Ishikawa (cell line): Measurements from ENCODE around the gene TMEM272.

Experiments
- CEBPB ChIP-seq: IDR thresholded peaks from 2 replicates; pipeline ENCODE4 v1.6.1; 2012
- CREB1 ChIP-seq: IDR thresholded peaks from 2 replicates; pipeline ENCODE4 v1.6.1; 2012; ENCODE audit warnings: low read depth
- EGR1 ChIP-seq: IDR thresholded peaks from 2 replicates; pipeline ENCODE4 v1.6.1; 2012
- EP300 ChIP-seq: IDR thresholded peaks from 2 replicates; pipeline ENCODE4 v1.6.1; 2012; ENCODE audit warnings: borderline replicate concordance
- FOXM1 ChIP-seq: IDR thresholded peaks from 2 replicates; pipeline ENCODE4 v1.6.1; 2012; ENCODE audit warnings: low read depth, borderline replicate concordance
- NFIC ChIP-seq: IDR thresholded peaks from 2 replicates; pipeline ENCODE4 v1.6.1; 2012
- RAD21 ChIP-seq: IDR thresholded peaks from 2 replicates; pipeline ENCODE4 v1.6.1; 2012; ENCODE audit warnings: low read depth
- TAF1 ChIP-seq: IDR thresholded peaks from 2 replicates; pipeline ENCODE4 v1.6.1; 2012; ENCODE audit warnings: low read depth, mild to moderate bottlenecking
- TCF12 ChIP-seq: IDR thresholded peaks from 2 replicates; pipeline ENCODE4 v1.6.1; 2012; ENCODE audit warnings: low read depth
- TEAD4 ChIP-seq: IDR thresholded peaks from 2 replicates; pipeline ENCODE4 v1.6.1; 2012
- YY1 ChIP-seq: IDR thresholded peaks from 2 replicates; pipeline ENCODE4 v1.6.1; 2012; ENCODE audit warnings: low read depth
- ZBTB7A ChIP-seq: IDR thresholded peaks from 2 replicates; pipeline ENCODE4 v1.6.1; 2012; ENCODE audit warnings: low read depth
- TF ChIP-seq, protein P1 (sequence below): IDR thresholded peaks from 2 replicates; pipeline ENCODE4 v1.6.1; 2012; ENCODE audit warnings: low read depth, mild to moderate bottlenecking
- TF ChIP-seq, protein P2 (sequence below): IDR thresholded peaks from 2 replicates; pipeline ENCODE4 v1.6.1; 2012
- TF ChIP-seq, protein P3 (sequence below): IDR thresholded peaks from 2 replicates; pipeline ENCODE4 v1.6.1; 2012

The TMEM272 gene

DNA sequence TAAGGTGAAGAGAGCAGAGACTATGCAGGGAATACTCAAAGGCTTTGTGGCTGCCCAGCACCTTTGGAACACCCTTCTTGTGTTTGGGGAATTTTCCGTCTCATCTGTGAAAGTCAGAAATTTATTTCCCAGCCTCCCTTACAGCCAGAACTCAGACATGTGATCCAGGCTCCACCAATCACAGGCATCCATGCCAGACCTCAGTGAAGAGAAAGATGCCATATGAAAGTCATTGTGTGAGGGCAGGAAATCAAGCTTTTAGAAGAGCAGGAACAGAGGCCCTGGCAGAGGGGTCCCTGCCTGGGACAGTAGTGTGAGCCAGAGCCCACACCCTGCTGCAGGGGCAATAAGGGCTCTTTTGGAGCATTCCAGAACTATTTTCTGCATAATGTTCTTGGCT lies 28.9 kb upstream of the TMEM272 start:
- TF ChIP-seq, protein P1, sequence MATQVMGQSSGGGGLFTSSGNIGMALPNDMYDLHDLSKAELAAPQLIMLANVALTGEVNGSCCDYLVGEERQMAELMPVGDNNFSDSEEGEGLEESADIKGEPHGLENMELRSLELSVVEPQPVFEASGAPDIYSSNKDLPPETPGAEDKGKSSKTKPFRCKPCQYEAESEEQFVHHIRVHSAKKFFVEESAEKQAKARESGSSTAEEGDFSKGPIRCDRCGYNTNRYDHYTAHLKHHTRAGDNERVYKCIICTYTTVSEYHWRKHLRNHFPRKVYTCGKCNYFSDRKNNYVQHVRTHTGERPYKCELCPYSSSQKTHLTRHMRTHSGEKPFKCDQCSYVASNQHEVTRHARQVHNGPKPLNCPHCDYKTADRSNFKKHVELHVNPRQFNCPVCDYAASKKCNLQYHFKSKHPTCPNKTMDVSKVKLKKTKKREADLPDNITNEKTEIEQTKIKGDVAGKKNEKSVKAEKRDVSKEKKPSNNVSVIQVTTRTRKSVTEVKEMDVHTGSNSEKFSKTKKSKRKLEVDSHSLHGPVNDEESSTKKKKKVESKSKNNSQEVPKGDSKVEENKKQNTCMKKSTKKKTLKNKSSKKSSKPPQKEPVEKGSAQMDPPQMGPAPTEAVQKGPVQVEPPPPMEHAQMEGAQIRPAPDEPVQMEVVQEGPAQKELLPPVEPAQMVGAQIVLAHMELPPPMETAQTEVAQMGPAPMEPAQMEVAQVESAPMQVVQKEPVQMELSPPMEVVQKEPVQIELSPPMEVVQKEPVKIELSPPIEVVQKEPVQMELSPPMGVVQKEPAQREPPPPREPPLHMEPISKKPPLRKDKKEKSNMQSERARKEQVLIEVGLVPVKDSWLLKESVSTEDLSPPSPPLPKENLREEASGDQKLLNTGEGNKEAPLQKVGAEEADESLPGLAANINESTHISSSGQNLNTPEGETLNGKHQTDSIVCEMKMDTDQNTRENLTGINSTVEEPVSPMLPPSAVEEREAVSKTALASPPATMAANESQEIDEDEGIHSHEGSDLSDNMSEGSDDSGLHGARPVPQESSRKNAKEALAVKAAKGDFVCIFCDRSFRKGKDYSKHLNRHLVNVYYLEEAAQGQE, result no peak
- no peak for TF ChIP-seq CREB1
- no peak for TF ChIP-seq NFIC
- no peak for TF ChIP-seq TCF12
- TF ChIP-seq, protein P2, sequence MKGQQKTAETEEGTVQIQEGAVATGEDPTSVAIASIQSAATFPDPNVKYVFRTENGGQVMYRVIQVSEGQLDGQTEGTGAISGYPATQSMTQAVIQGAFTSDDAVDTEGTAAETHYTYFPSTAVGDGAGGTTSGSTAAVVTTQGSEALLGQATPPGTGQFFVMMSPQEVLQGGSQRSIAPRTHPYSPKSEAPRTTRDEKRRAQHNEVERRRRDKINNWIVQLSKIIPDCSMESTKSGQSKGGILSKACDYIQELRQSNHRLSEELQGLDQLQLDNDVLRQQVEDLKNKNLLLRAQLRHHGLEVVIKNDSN, result peak; percentile 28; the same call in 1 of the 2 replicates

DNA sequence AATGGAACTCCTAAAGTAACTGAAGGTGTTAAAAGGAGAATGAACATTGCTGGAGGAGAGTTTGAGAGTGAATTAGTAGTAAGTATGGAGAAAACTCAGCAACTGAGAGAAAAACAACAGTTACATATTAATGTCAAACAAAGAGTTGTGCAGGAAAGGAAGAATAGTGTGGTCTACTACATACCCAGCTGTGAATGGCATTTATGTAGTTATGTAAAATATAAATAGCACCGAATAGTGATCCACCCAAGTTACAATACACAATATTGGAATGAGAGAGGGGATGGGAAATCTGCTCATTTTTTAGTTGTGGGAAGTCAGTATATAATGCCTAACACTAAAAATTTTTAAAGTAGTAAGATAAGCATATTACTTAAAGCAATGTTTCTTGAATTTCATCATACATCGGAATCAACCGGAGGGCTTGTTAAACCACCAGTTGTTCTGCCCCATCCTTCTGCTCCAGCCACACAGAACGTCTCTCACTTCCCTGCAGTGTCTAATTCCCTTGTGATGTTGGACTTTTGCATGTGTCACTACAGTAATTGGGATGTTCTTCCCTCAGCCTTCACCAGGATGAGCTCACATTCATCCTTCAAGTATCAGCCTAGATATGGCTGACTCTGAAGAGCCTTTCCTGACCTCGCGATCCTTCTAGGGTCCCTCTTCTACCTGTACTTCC lies 28.3 kb upstream of the TMEM272 start:
- TF ChIP-seq EGR1, result no peak
- TF ChIP-seq CEBPB, result no peak
- TF ChIP-seq, protein P2, result no peak
- TF ChIP-seq, protein P3, sequence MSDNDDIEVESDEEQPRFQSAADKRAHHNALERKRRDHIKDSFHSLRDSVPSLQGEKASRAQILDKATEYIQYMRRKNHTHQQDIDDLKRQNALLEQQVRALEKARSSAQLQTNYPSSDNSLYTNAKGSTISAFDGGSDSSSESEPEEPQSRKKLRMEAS, result no peak
- TF ChIP-seq RAD21, result no peak
- TF ChIP-seq YY1, result no peak
- no peak for TF ChIP-seq EP300
- TF ChIP-seq, protein P1, result no peak
- no peak for TF ChIP-seq TAF1
- no peak for TF ChIP-seq TCF12
- TF ChIP-seq TEAD4, result no peak
- TF ChIP-seq CREB1, result no peak
- TF ChIP-seq FOXM1, result no peak
- TF ChIP-seq NFIC, result no peak
- TF ChIP-seq ZBTB7A, result no peak

DNA sequence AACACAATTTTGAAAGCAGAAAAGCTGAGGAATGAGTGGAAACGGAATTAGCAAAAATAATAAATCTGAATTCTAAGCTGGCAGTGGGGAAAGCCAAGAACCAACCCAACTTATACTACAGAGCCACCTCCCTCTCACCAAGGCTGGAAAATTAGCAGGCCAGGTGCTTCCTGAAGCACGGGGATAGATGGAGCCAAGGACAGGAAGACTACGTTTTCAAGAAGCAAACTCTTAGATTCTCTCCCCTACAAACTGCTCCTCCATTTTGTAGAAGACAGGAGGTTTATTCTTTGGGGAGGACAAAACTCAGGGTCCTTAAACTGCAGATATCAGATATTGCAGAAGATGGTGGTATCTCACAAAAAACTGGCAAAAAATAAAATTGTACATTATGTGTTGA lies 25.6 kb upstream of the TMEM272 start:
- TF ChIP-seq FOXM1 (no peak), YY1 (no peak), RAD21 (no peak), ZBTB7A (no peak), EP300 (no peak), TAF1 (no peak), CREB1 (no peak), CEBPB (no peak), TCF12 (no peak)
- TF ChIP-seq, protein P1, result no peak
- TF ChIP-seq, protein P2, result no peak
- TF ChIP-seq, protein P3, result no peak

DNA sequence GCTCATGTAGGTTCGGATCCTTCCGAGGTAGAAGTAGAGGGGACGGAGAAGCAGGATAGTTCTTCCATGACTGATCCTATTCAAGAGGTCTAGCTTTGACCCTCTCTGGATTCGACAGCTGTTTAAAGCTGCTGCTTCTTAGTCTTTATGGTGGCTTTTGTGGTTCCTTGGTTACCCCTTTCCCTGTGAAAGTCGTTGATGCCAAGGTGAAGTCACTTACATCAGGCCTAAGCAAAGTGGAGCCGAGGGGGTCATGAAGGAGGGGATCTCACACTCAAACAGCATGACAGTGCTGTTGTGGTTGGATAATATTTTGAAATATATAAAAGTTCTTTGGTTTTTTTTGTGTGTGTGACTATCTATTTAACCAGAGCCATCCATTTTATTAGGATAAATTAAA lies 24.9 kb upstream of the TMEM272 start:
- TF ChIP-seq, protein P1, result no peak
- TF ChIP-seq, protein P3, result no peak
